Measurements from ENCODE around the gene ZIC4. TPM values are rescaled to one million over a fixed set of nuclear protein-coding genes. Genes with fewer than 3 reads are reported as not detected.

The ZIC4 gene
- total RNA-seq, 1 donor from 2014 or later, result 40.2 TPM

DNA sequence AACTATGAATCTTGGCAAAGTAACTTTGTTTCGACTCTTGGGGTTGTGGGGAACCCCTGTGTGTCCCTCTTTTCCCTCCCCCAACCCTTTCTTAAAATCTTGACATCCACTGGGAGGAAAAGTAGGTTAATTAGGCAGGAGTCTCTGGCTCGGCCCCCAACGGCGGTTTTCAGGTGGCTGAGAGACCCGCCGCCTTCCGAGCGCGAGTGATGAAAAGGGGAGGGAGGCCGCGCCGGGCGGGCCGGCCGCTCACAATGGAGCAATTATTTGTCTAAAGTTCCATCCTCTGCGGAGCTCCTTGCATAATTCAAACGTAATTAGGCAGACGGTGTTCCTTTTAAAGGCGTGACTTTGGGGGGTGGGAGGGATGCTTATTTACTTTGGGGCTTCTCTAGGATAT, 51.7 kb downstream of the ZIC4 start:
- TF ChIP-seq, protein P1, sequence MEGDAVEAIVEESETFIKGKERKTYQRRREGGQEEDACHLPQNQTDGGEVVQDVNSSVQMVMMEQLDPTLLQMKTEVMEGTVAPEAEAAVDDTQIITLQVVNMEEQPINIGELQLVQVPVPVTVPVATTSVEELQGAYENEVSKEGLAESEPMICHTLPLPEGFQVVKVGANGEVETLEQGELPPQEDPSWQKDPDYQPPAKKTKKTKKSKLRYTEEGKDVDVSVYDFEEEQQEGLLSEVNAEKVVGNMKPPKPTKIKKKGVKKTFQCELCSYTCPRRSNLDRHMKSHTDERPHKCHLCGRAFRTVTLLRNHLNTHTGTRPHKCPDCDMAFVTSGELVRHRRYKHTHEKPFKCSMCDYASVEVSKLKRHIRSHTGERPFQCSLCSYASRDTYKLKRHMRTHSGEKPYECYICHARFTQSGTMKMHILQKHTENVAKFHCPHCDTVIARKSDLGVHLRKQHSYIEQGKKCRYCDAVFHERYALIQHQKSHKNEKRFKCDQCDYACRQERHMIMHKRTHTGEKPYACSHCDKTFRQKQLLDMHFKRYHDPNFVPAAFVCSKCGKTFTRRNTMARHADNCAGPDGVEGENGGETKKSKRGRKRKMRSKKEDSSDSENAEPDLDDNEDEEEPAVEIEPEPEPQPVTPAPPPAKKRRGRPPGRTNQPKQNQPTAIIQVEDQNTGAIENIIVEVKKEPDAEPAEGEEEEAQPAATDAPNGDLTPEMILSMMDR (conservative IDR thresholded peaks at IDR 0.05), result no peak
- peaks cover 5% of the 10 kb centered on the region for H3K36me3 Mint-ChIP-seq
- H3K9me3 Mint-ChIP-seq, result no peaks in the 10 kb centered on the region
- peaks cover 17% of the 10 kb centered on the region for H3K4me1 Mint-ChIP-seq (ENCODE audit: unreplicated experiment)
- no peak for DNase-seq (ENCODE audit: extremely low spot score, unreplicated experiment)
- peak overlapping the region; percentile 59 for H3K4me3 Mint-ChIP-seq
- no peak overlapping the region for H3K27ac Mint-ChIP-seq
- H3K27me3 Mint-ChIP-seq, result peaks cover 92% of the 10 kb centered on the region

DNA sequence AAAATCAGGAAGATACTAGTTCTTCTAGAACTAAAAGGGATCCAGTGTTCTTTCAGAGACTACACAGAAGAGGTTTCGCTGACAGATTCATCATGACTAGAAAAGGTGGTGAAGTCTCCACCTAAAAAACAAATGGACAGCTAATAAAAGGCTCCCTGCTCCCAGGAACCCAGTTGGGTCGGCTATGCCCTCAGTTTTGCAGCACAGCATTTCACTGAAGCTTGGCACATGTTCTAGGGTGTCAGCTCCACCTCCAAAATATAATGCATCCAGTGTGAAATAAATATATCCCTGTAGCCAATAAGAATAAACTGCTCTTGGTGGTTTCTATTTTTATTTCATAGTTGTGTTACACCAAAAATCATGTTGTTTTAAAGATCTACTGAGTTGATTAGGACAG, 55.0 kb downstream of the ZIC4 start:
- Mint-ChIP-seq H3K9me3 (no peaks in the 10 kb centered on the region), H3K4me3 (no peak overlapping the region), H3K27me3 (peaks cover 82% of the 10 kb centered on the region), H3K4me1 (ENCODE audit: unreplicated experiment) (peaks cover 8% of the 10 kb centered on the region), H3K36me3 (no peaks in the 10 kb centered on the region), H3K27ac (no peak overlapping the region)
- DNase-seq (ENCODE audit: extremely low spot score, unreplicated experiment), result no peak
- TF ChIP-seq, protein P1 (conservative IDR thresholded peaks at IDR 0.05), result no peak

DNA sequence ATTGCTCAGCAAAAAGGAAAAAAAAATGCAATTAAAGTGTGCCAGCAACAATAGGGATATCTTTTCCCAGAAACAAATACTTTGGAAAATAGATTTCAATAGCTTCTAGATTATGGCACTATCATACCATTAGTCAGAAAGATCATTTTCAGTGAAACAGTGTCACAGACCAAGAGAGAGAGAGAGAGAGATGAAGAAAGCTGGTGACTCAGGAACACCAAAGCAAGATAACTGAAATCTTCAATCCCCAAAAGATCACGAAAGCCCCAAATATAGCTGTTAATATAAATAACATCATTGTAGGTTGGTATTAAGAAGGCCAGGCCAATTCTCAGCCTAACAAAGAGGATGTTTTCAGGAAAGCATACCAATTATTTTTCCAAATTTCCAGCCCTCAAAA, 57.4 kb downstream of the ZIC4 start:
- H3K36me3 Mint-ChIP-seq, result no peaks in the 10 kb centered on the region
- H3K4me1 Mint-ChIP-seq (ENCODE audit: unreplicated experiment), result no peaks in the 10 kb centered on the region
- DNase-seq (ENCODE audit: extremely low spot score, unreplicated experiment), result no peak
- peaks cover 69% of the 10 kb centered on the region for H3K27me3 Mint-ChIP-seq
- H3K27ac Mint-ChIP-seq, result no peak overlapping the region
- no peak overlapping the region for H3K4me3 Mint-ChIP-seq
- TF ChIP-seq, protein P1 (conservative IDR thresholded peaks at IDR 0.05), result no peak
- no peaks in the 10 kb centered on the region for H3K9me3 Mint-ChIP-seq

DNA sequence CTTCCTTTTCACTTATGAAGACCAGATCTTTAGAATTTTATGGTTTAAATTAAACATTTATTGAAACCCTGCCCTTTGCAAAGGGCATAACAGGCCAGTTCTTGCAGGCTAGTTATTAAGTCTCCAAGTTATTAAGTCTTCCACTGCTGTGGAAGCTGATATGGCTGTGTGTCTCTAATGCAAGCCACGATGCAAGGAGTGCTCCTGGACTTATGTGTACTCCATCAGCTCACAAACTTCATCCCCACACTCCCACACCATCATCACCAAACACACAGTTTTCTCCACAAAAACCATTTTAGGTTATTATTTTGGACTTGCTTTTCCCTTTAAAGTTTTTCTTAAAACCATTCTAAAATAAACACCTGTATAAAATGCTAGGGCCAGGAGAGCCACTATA, 62.4 kb downstream of the ZIC4 start:
- no peak overlapping the region for H3K4me3 Mint-ChIP-seq
- no peaks in the 10 kb centered on the region for H3K9me3 Mint-ChIP-seq
- H3K27me3 Mint-ChIP-seq, result peaks cover 38% of the 10 kb centered on the region
- TF ChIP-seq, protein P1 (conservative IDR thresholded peaks at IDR 0.05), result no peak
- H3K36me3 Mint-ChIP-seq, result no peaks in the 10 kb centered on the region
- no peak overlapping the region for H3K27ac Mint-ChIP-seq
- DNase-seq (ENCODE audit: extremely low spot score, unreplicated experiment), result no peak
- H3K4me1 Mint-ChIP-seq (ENCODE audit: unreplicated experiment), result no peaks in the 10 kb centered on the region

DNA sequence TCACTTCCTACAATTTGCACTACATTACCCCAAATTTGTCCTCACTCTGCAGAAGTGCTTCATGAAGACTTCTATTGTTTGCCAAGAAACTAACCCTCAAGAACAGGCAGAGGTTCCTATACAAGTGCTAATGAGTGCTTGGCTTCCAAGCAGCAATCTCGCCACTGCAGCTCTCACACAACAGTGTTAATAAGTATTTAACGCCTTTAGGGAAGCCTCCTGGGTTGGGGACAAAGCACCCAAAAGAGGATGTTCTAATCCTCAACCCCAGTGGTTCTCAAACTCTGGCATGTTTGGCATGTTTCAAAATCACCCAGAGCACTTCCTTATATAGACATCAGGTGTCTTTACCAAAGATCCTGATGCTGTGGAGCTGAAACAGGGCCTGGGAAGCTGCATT, 64.6 kb downstream of the ZIC4 start:
- H3K27me3 Mint-ChIP-seq, result peaks cover 38% of the 10 kb centered on the region
- no peaks in the 10 kb centered on the region for H3K9me3 Mint-ChIP-seq
- H3K4me1 Mint-ChIP-seq (ENCODE audit: unreplicated experiment), result peaks cover 4% of the 10 kb centered on the region
- TF ChIP-seq, protein P1 (conservative IDR thresholded peaks at IDR 0.05), result no peak
- H3K36me3 Mint-ChIP-seq, result no peaks in the 10 kb centered on the region
- DNase-seq (ENCODE audit: extremely low spot score, unreplicated experiment), result no peak
- no peak overlapping the region for H3K4me3 Mint-ChIP-seq
- no peak overlapping the region for H3K27ac Mint-ChIP-seq
